Dendritic cell treated with granulocyte-macrophage colony-stimulating factor and Interleukin-4, amounts not matched to agents 40 ng/mL and 50 ng/mL, for 4 days (primary cell): ENCODE data around the gene CTNNA1.

Experiments
- H3K27ac Mint-ChIP-seq: one replicate; pipeline ENCODE4 v1.8.0; 2022; ENCODE audit warnings: mild to moderate bottlenecking, mixed read lengths
- H3K27me3 Mint-ChIP-seq: one replicate; pipeline ENCODE4 v1.8.0; 2022; ENCODE audit warnings: mild to moderate bottlenecking, mixed read lengths
- H3K36me3 Mint-ChIP-seq: one replicate; pipeline ENCODE4 v1.8.0; 2022; ENCODE audit warnings: low read depth, mixed read lengths
- H3K4me1 Mint-ChIP-seq: one replicate; pipeline ENCODE4 v1.8.0; 2022; ENCODE audit warnings: low read depth, mixed read lengths
- H3K4me3 Mint-ChIP-seq: one replicate; pipeline ENCODE4 v1.8.0; 2022; ENCODE audit warnings: mild to moderate bottlenecking, moderate library complexity, mixed read lengths
- H3K9me3 Mint-ChIP-seq: one replicate; pipeline ENCODE4 v1.8.0; 2022; ENCODE audit warnings: mixed read lengths
- intact Hi-C: fragments of 100-400 bp; cut with micrococcal nuclease; formaldehyde crosslinking; loops from one replicate; pipeline ENCODE4 v1.15.0; 2022

Gene CTNNA1

GRCh38 chr5:138963763-138964371 is 210.6 kb downstream of the CTNNA1 start:
- Mint-ChIP-seq H3K4me1 (peaks cover 33% of the 10 kb centered on the region), H3K36me3 (peaks cover 6% of the 10 kb centered on the region), H3K4me3 (no peak overlapping the region), H3K9me3 (no peaks in the 10 kb centered on the region), H3K27ac (no peak overlapping the region), H3K27me3 (no peaks in the 10 kb centered on the region)
- intact Hi-C loops: no loop called here

GRCh38 chr5:138964647-138965201 is 211.5 kb downstream of the CTNNA1 start:
- H3K4me1 Mint-ChIP-seq: peaks cover 33% of the 10 kb centered on the region
- intact Hi-C loops: no loop called here
- peaks cover 6% of the 10 kb centered on the region for H3K36me3 Mint-ChIP-seq
- no peaks in the 10 kb centered on the region for H3K27me3 Mint-ChIP-seq
- no peak overlapping the region for H3K4me3 Mint-ChIP-seq
- no peaks in the 10 kb centered on the region for H3K9me3 Mint-ChIP-seq
- H3K27ac Mint-ChIP-seq: no peak overlapping the region

GRCh38 chr5:138965626-138966025 is 212.4 kb downstream of the CTNNA1 start:
- intact Hi-C loops: no loop called here
- Mint-ChIP-seq H3K9me3 (no peaks in the 10 kb centered on the region), H3K4me3 (no peak overlapping the region), H3K4me1 (peaks cover 33% of the 10 kb centered on the region), H3K27ac (no peak overlapping the region), H3K27me3 (no peaks in the 10 kb centered on the region), H3K36me3 (peaks cover 6% of the 10 kb centered on the region)

- intact Hi-C loops: no loop called here
Observed at GRCh38 chr5:138966236-138966985, 213.2 kb downstream of the CTNNA1 start.

GRCh38 chr5:138967791-138968448 is 214.7 kb downstream of the CTNNA1 start:
- Mint-ChIP-seq H3K4me1 (peaks cover 22% of the 10 kb centered on the region), H3K4me3 (no peak overlapping the region), H3K27me3 (no peaks in the 10 kb centered on the region), H3K36me3 (peaks cover 10% of the 10 kb centered on the region), H3K27ac (no peak overlapping the region), H3K9me3 (no peaks in the 10 kb centered on the region)
- intact Hi-C loops: no loop called here

More at GRCh38 chr5:138966236-138966985, 213.2 kb downstream of the CTNNA1 start:
- no peak overlapping the region for H3K4me3 Mint-ChIP-seq
- no peak overlapping the region for H3K27ac Mint-ChIP-seq
- H3K9me3 Mint-ChIP-seq: no peaks in the 10 kb centered on the region
- peaks cover 34% of the 10 kb centered on the region for H3K4me1 Mint-ChIP-seq
- H3K27me3 Mint-ChIP-seq: no peaks in the 10 kb centered on the region
- H3K36me3 Mint-ChIP-seq: peaks cover 6% of the 10 kb centered on the region

GRCh38 chr5:138968601-138969000 is 215.4 kb downstream of the CTNNA1 start:
- no peaks in the 10 kb centered on the region for H3K27me3 Mint-ChIP-seq
- H3K36me3 Mint-ChIP-seq: peaks cover 10% of the 10 kb centered on the region
- H3K9me3 Mint-ChIP-seq: no peaks in the 10 kb centered on the region
- no peak overlapping the region for H3K27ac Mint-ChIP-seq
- intact Hi-C loops: no loop called here
- peaks cover 18% of the 10 kb centered on the region for H3K4me1 Mint-ChIP-seq
- no peak overlapping the region for H3K4me3 Mint-ChIP-seq

- peaks cover 9% of the 10 kb centered on the region for H3K4me1 Mint-ChIP-seq
- H3K27ac Mint-ChIP-seq: no peak overlapping the region
Observed at GRCh38 chr5:138969323-138970002, 216.2 kb downstream of the CTNNA1 start.

GRCh38 chr5:138972230-138972629 is 219.0 kb downstream of the CTNNA1 start:
- peaks cover 14% of the 10 kb centered on the region for H3K4me1 Mint-ChIP-seq
- no peak overlapping the region for H3K4me3 Mint-ChIP-seq
- intact Hi-C loops: no loop called here
- H3K36me3 Mint-ChIP-seq: peaks cover 10% of the 10 kb centered on the region
- no peaks in the 10 kb centered on the region for H3K27me3 Mint-ChIP-seq
- H3K27ac Mint-ChIP-seq: no peak overlapping the region
- H3K9me3 Mint-ChIP-seq: no peaks in the 10 kb centered on the region

More at GRCh38 chr5:138969323-138970002, 216.2 kb downstream of the CTNNA1 start:
- Mint-ChIP-seq H3K36me3 (peaks cover 10% of the 10 kb centered on the region), H3K9me3 (no peaks in the 10 kb centered on the region), H3K27me3 (no peaks in the 10 kb centered on the region), H3K4me3 (no peak overlapping the region)
- intact Hi-C loops: no loop called here

GRCh38 chr5:138972836-138973235 is 219.6 kb downstream of the CTNNA1 start:
- Mint-ChIP-seq H3K27me3 (no peaks in the 10 kb centered on the region), H3K4me1 (peaks cover 14% of the 10 kb centered on the region), H3K9me3 (no peaks in the 10 kb centered on the region), H3K4me3 (no peak overlapping the region), H3K27ac (no peak overlapping the region), H3K36me3 (peaks cover 10% of the 10 kb centered on the region)
- intact Hi-C loops: no loop called here

- no peaks in the 10 kb centered on the region for H3K27me3 Mint-ChIP-seq
- H3K4me3 Mint-ChIP-seq: no peak overlapping the region
- no peak overlapping the region for H3K27ac Mint-ChIP-seq
- intact Hi-C loops: no loop called here
- H3K9me3 Mint-ChIP-seq: no peaks in the 10 kb centered on the region
- peaks cover 14% of the 10 kb centered on the region for H3K4me1 Mint-ChIP-seq
- H3K36me3 Mint-ChIP-seq: peaks cover 20% of the 10 kb centered on the region
Observed at GRCh38 chr5:138974227-138975063, 221.2 kb downstream of the CTNNA1 start.

GRCh38 chr5:138975098-138975847 is 222.0 kb downstream of the CTNNA1 start:
- H3K4me3 Mint-ChIP-seq: no peak overlapping the region
- peaks cover 23% of the 10 kb centered on the region for H3K36me3 Mint-ChIP-seq
- intact Hi-C loops: no loop called here
- no peaks in the 10 kb centered on the region for H3K27me3 Mint-ChIP-seq
- no peaks in the 10 kb centered on the region for H3K9me3 Mint-ChIP-seq
- H3K4me1 Mint-ChIP-seq: peaks cover 14% of the 10 kb centered on the region
- no peak overlapping the region for H3K27ac Mint-ChIP-seq

- Mint-ChIP-seq H3K27ac (no peak overlapping the region), H3K4me3 (no peak overlapping the region), H3K4me1 (peaks cover 5% of the 10 kb centered on the region), H3K36me3 (peaks cover 23% of the 10 kb centered on the region), H3K9me3 (no peaks in the 10 kb centered on the region), H3K27me3 (no peaks in the 10 kb centered on the region)
- intact Hi-C loops: no loop called here
Observed at GRCh38 chr5:138978080-138978479, 224.9 kb downstream of the CTNNA1 start.
